Epithelial cell of proximal tubule (primary cell): ENCODE results near the gene CD8A. TPM values are rescaled to one million over a fixed set of nuclear protein-coding genes. Genes with fewer than 3 reads are reported as not detected.

Experiments used
- DNase-seq: peaks from one replicate; pipeline ENCODE4 v3.0.0-alpha.2; 2011; ENCODE audit warnings: low read depth
- H3K4me3 ChIP-seq: 2 replicates; pipeline ENCODE4 v1.5.1; 2011; ENCODE audit warnings: low read depth, mild to moderate bottlenecking, low read length
- total RNA-seq: library from RNA; depleted of rRNA; stranded (reverse); fragments of >200 nt; gene quantifications from 2 replicates; pipeline ENCODE4 v1.2.3, GENCODE V29; 2015
- TF ChIP-seq, protein P1 (sequence below): conservative IDR thresholded peaks from 2 replicates; pipeline ENCODE4 v1.5.1; 2012; ENCODE audit warnings: low read depth, mild to moderate bottlenecking, low read length

CD8A gene
- total RNA-seq, 1 donor from 2014 or later = not detected

- no peak for DNase-seq
- H3K4me3 ChIP-seq = no peak overlapping the region
- TF ChIP-seq, protein P1, sequence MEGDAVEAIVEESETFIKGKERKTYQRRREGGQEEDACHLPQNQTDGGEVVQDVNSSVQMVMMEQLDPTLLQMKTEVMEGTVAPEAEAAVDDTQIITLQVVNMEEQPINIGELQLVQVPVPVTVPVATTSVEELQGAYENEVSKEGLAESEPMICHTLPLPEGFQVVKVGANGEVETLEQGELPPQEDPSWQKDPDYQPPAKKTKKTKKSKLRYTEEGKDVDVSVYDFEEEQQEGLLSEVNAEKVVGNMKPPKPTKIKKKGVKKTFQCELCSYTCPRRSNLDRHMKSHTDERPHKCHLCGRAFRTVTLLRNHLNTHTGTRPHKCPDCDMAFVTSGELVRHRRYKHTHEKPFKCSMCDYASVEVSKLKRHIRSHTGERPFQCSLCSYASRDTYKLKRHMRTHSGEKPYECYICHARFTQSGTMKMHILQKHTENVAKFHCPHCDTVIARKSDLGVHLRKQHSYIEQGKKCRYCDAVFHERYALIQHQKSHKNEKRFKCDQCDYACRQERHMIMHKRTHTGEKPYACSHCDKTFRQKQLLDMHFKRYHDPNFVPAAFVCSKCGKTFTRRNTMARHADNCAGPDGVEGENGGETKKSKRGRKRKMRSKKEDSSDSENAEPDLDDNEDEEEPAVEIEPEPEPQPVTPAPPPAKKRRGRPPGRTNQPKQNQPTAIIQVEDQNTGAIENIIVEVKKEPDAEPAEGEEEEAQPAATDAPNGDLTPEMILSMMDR = no peak
Measured at GRCh38 chr2:86785456-86785855, 5.3 kb downstream of the CD8A start.

GRCh38 chr2:86783615-86784339 lies 6.9 kb downstream of the CD8A start:
- H3K4me3 ChIP-seq = no peak overlapping the region
- TF ChIP-seq, protein P1 = no peak
- DNase-seq = no peak

- TF ChIP-seq, protein P1 = no peak
- no peak for DNase-seq
- no peak overlapping the region for H3K4me3 ChIP-seq
Measured at GRCh38 chr2:86782748-86783147, 8.0 kb downstream of the CD8A start.

- no peak overlapping the region for H3K4me3 ChIP-seq
- no peak for DNase-seq
- TF ChIP-seq, protein P1 = no peak
Measured at GRCh38 chr2:86781363-86781762, 9.3 kb downstream of the CD8A start.

- no peak overlapping the region for H3K4me3 ChIP-seq
- TF ChIP-seq, protein P1 = no peak
- DNase-seq = no peak
Measured at GRCh38 chr2:86779971-86780370, 10.7 kb downstream of the CD8A start.

DNA sequence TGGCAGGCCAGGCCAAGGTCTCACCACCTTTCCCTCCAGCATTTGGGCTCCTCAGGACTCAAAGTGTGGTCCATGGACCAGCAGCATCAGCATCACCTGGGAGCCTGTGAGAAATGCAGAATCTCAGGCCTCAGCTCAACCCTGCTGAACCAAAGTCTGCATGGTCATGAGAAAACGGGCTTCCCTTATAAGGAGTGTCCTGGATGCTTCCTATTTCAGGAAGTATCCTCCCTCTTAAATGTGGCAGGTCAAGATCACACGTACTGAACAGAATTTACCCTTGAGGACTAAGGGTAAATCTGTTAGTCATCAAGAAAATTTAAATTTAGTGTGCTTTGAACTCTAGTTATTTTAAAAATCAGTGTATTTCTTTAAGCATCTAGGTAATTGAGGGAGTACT lies 11.8 kb downstream of the CD8A start:
- no peak overlapping the region for H3K4me3 ChIP-seq
- no peak for DNase-seq
- TF ChIP-seq, protein P1 = no peak

DNA sequence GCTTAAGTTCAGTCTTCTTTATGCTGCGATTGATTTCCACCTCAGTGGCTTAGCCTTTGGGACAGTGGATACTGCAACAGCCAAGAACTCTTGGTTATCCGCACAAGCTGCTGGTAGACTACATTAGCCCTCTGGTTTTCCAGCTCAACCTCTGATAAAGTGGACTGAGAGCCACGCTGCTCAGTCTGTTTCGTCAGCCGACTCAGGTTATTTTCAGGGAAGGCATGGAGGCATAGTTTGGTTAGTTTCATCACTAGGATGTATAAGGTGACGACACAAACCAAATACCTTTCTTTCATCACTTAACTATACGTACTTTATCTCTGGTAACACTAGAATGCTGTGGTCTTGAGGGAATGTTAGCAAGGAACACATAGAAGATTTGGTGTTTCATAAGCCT lies 14.2 kb downstream of the CD8A start:
- TF ChIP-seq, protein P1 = no peak
- no peak for DNase-seq

More for the DNA sequence above, 14.2 kb downstream of the CD8A start:
- no peak overlapping the region for H3K4me3 ChIP-seq
